ENCODE measurements around the gene VPS35L.
"Not testable (repeated sequence)": the region's sequence is repeated elsewhere in the genome, so short reads cannot be mapped to it uniquely, and the experiment has no call there.

The VPS35L gene

DNA sequence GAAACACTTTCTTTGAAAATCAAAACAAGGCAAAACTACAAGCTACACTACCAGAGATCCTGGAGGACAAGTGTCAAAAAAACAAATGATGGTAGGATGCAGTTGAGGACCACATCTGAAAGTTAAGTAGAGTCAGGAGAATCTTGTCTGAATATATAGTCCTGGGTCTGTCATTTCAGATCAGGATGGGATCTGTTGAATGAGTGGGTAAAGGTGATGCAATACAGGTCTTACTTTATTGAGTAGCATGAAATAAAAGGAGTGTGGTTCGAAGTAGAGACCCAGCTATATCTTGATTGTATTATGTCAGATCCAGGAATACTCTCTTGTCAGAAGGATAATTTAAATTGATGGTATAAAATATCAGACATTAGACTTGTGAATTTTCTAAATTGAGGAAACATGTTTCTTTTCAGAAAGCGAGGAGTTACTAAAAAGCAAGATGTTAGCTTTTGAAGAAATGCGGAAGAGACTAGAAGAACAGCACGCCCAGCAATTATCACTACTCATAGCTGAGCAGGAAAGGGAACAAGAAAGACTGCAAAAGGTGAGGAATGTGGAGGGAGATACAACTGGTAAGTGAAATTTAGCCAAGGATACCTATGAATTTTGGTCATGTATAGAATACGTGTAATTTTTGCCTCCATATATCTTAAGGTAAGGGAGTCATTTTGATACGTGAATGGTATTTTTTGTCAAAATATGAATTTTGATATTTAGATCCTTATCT, 15.1 kb upstream of the VPS35L start:
- no peak for DNase-seq

DNA sequence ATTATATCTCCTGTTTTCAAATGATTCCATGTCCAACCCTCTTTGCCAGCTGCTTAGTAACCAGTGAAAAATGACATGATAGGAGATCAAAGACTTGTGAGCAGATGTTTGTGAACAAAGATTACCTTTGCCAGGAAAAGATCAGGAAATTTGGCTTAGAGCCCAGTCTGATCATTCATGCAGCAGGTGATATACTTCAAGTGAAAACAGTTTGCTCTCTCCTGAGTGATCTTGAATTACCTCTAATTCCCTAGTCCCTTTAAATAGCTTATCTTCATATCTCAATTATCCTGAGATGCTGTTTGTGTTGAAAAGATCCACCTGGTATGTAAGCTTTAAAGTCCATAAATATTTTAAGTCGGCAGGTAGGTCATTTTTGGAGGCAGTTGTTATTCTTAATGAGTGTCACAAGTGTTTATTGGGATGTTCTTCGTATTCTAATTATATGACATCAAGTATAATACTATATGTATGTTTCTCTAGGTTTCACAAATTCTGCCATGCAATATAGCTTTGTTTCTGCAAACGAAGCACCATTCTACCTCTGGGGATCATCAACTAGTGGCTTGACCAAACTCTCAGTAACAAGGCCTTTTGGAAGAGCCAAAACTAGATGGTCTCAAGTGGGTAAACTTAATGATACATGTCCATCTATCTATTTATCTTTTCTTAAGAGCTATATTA, 13.2 kb upstream of the VPS35L start:
- no peak for DNase-seq

DNA sequence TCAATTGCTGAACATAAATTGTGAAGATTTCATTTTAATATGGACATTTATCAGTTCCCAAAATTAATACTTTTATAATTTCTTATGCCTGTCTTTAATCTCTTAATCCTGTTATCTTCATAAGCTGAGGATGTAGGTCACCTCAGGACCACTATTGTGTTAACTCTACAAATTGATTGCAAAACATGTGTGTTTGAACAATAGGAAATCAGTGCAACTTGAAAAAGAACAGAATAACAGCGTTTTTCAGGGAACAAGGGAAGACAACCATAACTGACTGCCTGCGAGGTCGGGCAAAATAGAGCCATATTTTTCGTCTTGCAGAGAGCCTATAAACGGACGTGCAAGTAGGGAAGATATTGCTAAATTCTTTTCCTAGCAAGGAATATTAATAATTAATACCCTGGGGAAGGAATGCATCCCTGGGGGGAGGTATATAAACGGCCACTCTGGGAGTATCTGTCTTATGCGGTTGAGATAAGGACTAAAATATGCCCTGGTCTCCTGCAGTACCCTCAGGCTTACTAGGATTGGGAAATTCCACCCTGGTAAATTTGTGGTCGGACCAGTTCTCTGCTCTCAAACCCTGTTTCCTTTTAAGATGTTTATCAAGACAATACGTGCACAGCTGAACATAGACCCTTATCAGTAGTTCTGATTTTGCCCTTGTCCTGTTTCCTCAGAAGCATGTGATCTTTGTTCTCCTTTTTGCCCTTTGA, 12.1 kb upstream of the VPS35L start:
- DNase-seq: not testable (repeated sequence)

DNA sequence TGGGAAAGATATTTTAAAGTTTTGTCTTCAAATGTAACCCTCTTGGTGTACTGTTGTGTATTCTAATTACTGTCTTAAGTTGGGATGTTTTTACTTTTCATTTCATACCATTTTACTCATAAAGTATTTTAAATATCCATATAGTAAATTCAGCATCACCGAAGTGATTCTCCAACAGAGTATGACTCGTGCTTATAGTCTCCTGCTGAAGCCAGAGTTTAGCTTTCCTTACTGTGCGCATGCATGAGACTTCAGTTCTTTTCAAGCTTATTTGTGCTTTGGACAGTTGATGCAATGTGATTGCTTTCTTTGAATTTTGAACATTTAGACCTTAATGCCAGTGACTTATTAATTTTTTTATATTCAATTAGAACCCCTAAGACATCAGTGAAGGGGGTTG, 7.4 kb upstream of the VPS35L start:
- no peak for DNase-seq

DNA sequence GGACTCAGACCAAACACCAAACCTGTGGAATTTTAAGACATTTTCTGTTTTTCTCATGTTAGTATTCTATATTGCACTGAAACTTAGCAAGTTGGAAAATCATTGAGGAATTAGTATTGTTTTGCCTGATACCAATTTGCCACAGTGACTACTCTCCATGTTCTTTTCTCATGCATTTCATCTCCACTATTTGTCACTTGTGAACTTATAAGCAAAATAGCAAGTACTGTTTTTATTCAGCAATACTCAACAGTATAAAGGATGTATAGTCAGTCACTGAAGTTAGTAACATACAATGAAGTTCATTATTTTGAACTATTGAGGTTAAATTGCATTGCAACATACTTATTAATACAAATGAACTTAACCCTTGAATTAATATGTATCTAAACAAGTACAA, 5.8 kb upstream of the VPS35L start:
- no peak for DNase-seq

DNA sequence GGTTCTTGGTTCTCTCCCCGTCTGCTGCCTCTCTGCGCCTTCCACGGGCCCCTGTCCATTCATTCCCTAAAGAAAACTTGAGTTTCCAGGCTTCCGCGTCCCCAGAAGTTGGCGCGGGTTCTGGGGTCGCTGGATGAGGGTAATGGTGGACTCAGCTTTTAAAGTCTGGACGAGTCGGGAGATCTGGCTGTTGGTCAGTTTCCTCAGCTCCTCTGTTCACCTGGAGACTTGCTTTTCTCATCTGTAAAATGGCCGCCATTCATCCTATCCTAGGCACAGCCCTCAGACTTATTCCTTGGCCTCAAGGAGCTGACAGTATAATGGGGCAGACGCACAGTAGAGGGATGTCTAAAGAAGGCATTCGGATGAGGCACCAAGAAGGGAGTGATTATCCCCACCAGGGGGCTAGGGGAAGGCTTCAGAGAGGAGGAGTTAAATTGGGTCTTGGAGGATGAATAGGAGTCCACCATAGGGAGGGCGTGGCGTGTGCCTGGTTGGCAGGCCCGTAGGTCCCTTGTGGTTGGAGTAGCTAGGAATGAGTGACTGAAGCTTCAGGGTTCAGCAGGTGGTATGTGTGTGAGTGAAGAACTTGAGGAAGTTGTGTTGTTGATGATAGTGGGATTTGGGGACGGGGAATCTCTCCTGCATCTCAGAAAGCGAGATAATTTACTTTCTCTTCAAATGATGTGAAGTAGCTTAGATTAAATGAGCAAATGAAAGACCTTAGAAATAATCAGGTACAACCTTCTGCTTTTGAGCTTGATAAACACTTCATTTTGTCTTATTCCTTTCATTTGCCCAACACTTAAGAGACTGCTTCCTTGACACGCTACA, 652 bp downstream of the VPS35L start:
- DNase-seq: no peak

DNA sequence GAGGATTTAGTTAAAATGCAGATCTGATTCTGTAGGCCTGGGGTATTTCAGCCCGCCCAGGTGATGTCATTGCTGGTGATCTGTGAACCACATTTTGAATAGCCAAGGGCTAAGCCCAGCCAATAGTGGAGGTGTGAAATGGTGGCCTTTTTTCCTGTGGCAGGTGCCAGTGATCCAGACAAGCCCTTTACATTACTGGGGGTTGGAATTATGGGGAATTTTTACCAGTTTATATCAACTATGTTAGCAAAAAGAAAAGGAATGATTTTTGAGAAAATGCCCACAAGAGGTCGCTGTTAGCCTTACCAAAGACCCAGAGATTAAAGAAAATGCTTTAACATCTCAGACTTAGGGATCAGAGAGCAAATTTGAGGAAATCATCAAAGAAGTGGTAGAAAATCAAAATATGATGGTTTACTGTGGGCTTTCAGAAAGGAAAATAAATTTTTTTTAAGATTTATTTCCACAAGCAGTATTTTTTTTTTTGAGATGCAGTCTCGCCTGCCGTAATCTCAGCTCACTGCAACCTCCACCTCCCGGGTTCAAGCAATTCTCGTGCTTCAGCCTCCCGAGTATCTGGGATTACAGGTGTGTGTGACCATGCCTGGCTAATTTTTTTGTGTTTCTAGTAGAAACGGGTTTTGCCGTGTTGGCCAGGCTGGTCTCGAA, 3.9 kb downstream of the VPS35L start:
- DNase-seq: peak; percentile 24

DNA sequence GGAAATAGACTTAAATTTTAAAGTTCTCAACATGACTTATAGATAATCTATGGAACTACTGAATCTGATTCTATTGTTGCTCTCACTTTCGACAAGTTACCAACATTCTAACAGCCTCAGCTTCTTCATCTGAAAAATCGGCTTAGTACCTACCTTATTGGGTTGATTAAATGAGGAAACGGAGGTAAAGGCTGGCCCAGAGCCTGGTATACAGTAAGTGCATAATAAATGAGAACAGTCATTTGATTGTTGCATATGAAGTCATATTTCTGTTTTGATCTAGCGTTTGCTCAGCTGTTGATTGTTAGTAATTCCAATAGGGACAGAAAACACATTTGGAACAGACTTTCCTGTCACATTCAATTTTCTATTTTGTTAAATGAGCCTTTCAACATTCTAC, 4.6 kb downstream of the VPS35L start:
- DNase-seq: no peak

DNA sequence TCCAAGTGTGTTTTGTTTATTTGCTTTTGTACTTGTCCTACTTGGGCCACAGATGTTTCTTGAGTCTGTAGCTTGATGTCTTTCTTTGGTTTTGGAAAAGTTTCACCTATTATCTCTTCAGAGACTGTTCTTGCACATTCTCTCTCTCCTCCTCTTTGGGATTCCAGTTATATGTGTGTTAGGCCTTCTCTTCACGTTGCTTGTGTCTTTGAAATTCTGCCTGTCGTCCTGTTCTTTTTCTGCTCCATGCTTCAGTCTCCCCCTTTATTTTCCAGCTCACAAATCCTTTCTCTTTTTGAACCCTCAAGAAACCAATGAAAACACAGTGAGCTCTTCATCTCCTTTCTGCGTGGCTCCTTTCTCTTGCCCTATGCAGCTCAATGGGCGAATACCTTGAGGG, 7.9 kb downstream of the VPS35L start:
- DNase-seq: no peak

DNA sequence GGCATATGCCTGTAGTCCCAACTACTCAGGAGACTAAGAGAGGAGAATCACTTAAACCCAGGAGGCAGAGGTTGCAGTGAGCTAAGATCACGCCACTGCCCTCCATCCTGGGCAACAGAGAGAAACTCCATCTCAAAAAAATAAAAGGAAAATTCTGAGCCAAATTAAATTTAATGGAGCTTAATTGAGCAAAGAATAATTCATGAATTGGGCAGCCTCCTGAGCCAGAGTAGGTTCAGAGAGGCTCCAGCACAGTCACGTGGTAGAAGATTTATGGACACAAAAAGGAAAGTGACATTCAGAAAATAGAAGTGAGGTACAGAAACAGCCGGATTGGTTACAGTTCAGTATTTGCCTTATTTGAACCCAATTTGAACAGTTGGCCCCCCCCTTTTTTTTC, 10.9 kb downstream of the VPS35L start:
- no peak for DNase-seq

DNA sequence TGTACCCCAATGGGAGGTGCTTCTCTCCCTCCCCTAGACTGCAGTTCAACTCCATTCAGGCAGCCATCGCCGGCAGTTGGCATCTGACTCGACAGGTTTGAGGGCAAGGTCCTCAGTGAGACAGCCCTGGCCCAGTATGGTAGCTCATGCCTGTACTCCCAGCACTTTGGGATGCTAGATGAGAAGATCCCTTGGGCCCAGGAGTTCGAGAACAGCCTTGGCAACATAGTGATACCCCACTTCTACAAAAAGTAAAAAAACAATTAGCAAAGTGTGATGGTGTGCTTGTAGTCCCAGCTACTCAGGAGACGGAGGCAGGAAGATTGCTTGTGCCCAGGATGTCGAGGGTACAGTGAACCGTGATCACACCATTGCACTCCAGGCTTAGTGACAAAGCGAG, 12.1 kb downstream of the VPS35L start:
- no peak for DNase-seq

DNA sequence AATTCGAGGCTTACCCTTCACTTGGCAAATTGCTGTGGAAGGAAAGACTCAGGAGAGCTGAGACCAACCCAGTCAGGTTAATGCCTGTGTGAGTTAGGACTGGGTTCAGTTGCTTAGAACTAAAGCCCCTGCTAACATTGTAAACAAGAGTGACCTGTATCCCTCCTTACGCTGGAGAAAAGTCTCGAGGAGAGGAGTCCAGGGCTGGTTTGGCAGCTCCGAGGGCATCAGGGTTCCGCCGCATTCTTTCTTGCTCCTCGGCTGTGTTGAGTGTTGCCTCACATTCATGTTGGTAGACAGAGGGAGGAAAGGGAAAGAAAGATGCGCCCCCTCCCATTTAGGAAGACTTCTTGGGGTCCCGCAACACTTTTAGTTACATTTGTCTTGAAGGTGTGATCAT, 18.5 kb downstream of the VPS35L start:
- DNase-seq: no peak

DNA sequence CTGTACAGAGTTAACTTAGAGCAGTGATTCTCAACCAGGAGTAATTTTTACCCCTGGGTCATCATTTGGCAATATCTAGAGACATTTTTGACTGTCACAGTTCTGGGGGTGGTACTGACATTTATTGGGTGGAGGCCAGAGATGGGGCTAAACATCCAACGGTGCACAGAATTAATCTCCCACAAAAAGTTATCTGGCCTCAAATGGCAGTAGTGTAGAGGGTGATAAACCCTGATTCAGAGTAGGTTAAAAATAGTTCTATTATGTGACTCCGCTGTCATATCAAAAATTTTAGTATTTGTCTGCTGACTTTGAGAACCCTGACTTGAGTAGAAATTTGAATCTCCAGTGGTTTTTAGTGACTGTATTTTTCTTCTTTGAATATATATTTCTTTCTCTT, 19.1 kb downstream of the VPS35L start:
- DNase-seq: no peak

DNA sequence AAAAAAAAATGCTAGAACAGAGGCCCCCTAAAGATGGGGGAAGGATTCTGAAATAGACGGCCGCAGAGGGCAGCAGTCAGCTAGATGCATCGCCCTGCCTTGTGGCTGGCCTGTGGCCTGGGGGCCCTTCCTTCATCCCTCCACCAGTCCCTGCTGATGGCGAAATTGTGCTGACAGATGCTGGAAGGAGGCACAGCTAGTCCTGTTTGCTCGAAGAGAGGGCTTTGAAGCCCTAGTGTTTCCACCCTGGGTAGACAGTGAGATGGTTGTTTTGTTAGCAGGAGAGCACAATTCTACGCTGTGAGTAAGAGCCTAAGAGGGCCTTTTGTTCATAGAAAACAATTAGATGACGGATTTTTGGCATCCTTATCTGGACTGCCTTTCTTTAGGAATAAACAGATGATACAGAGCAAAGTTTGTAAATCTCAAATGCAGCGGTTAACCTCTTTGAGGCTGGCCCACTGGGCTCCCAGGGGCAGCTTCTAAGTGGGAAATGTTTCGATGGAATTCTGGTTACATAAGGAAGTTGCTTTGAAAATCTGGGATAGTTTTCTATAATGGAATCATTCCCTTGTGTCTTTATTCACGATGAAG, 23.0 kb downstream of the VPS35L start:
- DNase-seq: no peak

DNA sequence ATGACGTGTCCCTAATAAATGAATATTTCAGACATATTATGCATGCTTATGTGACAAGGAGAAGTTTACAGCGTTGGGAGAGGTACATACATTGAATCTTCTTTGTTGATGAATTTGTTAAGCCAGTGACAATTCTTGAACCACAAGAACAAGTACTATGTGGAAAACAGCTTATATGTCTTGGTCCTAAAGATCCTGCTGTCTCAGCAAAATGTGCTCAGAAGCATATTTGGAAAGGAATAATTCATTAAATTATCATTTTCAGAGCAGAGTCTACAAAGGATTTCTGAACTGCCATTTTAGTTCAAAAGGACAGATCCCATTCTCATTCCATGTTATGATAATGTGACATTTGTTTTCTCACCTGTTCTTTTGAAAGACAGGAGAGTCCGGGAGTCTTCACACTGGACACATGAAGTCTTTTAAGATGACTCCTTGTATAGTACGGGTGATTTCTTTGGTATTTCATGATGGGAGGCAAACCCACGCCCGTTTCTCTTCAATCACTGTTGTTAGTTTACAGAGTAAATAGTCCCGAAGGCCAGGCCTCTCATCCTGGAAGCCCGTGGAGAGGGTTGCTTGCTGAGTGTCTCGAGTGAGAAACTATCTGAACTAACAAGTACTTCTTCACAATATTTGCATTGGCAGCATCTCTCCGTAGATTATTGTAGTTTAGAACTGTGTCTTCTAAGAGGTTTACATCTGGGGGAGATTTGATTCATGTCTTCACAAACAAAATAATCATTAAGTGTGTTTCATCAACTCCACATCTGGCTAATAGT, 26.7 kb downstream of the VPS35L start:
- DNase-seq: no peak

DNA sequence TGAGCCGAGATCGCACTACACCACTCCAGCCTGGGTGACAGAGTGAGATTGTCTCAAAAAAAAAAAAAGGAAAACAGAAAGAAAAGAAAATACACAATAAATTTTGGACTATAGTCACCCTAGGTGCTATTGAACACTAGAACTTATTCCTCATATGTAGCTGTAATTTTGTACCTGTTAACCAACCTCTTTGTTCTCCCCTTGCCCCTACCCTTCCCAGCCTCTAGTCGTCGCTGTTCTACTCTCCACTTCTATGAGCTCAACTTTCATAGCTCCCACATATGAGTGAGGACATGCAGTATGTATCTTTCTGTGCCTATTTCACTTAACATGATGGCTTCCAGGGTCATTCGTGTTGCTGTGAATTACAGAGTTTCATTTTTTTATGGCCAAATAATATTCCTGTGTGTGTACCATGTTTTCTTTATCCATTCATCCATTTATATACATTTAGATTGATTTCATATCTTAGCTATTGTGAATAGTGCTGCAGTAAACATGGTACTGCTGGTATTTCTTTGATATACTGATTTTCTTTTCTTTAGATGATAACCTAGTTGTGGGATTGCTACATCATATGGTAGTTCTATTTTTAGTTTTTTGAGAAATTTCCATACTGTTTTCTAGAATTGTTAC, 28.3 kb downstream of the VPS35L start:
- no peak for DNase-seq

DNA sequence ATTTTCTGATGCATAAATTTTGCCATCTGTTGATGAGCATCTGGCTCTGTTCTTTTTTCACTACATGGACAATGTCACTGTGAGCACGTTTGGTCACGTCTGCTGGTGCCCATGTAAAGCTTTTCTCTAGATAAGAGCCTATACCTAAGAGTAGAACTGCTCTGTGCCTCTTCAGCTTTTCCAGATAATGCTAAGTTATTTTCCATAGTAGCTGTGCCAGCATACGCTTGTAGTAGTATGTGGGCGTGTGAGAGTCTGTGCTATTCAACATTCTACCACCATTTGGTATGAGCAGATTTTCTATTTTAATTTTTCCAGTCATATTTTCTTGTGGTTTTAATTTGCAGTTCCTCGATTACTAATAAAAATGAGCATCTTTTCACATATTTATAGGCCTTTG, 33.2 kb downstream of the VPS35L start:
- no peak for DNase-seq

DNA sequence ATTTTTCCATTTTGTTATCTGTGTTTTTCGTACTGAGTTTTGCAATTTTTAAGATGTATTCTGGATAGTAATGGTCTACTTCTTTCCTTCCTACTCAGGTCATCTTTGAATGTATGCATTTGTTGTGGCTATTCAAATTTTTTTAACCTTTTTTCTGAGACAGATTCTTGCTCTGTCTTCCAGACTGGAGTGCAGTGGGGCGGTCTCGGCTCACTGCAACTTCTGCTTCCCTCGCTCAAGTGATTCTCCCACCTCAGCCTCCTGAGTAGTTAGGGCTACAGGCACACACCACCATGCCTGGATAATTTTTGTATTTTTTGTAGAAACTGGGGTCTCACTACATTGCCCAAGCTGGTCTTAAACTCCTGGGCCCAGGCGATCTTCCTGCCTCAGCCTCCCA, 33.6 kb downstream of the VPS35L start:
- no peak for DNase-seq

DNA sequence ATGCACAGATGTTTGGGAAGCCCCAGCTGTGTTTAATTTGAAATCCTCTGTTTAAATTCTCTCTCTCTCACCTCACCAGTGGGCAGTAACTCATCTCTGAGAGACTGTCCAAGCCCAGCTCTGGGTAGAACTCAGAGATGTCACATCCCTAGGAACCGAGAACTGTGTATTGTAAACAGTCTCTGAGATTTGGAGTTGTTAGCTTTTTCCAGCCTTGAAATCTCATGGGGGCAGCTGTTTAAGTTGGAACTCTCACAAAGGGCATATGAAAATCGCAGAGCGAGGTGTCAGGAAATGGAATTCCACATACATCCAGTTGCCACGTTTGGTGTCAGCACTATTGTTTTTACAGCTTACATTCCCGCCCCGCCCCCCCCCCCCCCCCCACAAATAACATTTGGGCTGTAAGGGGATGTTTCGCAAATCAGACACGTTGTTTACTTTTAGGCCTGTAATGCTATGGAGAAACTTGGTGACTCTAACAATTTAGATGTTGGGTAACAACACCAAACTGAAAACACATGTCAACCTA, 34.3 kb downstream of the VPS35L start:
- no peak for DNase-seq

DNA sequence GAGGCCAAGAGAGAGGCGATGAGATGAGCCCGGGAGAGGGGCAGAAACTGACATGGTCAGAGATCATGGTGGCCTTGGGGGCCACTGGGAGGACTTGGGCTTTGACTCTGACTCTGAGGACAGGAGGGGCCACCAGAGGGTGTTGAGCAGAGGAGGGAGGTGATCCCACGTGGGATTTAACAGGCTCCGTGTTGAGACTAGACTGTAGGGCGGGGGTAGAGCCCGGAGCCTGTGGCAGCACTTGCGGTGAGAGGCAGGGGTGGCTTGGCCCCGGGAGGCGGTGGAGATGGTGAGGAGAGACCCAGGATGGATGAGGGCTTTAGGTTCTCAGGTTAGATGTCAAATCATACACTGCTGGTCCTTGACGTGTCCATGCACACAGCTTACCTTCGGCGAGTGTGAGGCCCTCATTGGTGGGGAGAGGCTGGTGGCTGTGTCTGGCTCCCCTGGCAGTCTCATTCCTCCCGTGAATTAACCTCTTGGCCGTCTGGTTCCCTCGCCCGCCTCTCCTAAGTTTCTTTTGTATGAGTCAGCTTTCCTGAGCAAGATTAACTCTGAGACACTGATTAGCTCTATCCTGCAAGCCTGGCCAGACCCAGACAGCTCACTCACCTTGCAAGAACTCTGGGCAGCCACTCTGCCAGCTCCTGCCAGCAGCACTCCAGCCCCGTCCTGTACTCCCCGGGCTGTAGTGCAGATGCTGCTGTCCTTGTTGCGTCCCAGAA, 39.7 kb downstream of the VPS35L start:
- no peak for DNase-seq
